Endothelial cell of umbilical vein (primary cell): Measurements from ENCODE around the gene MMP19. TPM values are rescaled to one million over a fixed set of nuclear protein-coding genes. Genes with fewer than 3 reads are reported as not detected.

Experiments used
- BruUV-seq: library from RNA; stranded (reverse); fragments of 400-500 nt; replicated peaks from 2 replicates; lab custom pipeline; 2021; lab: Mats Ljungman, UMichigan
- CTCF ChIA-PET: fragments of 300-600, 350-600 bp; sonication (Branson Sonifier 250); formaldehyde crosslinking; loops from one replicate; lab custom pipeline; 2021; ENCODE audit warnings: antibody characterized with exemption, inconsistent platforms; lab: Charles Lee
- POLR2A ChIA-PET: fragments of 300-600, 350-600 bp; sonication (Branson Sonifier 250); formaldehyde crosslinking; loops from one replicate; lab custom pipeline; 2021; ENCODE audit warnings: antibody characterized with exemption, inconsistent platforms; lab: Charles Lee
- DNase-seq: peaks from one replicate; pipeline ENCODE4 v3.0.0-alpha.2; 2011; ENCODE audit warnings: low read depth, low spot score
- FAIRE-seq: peaks from 2 replicates; lab custom pipeline; 2011; peaks lifted over from hg19 to GRCh38; lab: Jason Lieb, UNC
- H2AFZ ChIP-seq: 2 replicates; pipeline ENCODE4 v1.6.0; 2012; ENCODE audit warnings: low read depth, low read length, control low read depth, inconsistent platforms
- H3K27ac ChIP-seq: 2 replicates; pipeline ENCODE4 v1.5.1; 2011; ENCODE audit warnings: low read depth, mild to moderate bottlenecking, control low read depth, low read length, moderate library complexity; ENCODE audit not compliant: insufficient read depth
- H3K27me3 ChIP-seq, 2 experiments: 2 replicates each; pipeline versions ENCODE4 v1.6.0 to v1.6.1; 2011; ENCODE audit warnings: low read length in 2 of 2, mixed read lengths in 1 of 2; ENCODE audit not compliant: control insufficient read depth in 2 of 2, insufficient read depth in 2 of 2
- H3K36me3 ChIP-seq, 2 experiments: 2 replicates in 1 of 2; 3 replicates in 1 of 2; pipeline ENCODE4 v1.5.1; 2011; ENCODE audit warnings: low read length in 2 of 2, mild to moderate bottlenecking in 1 of 2, moderate library complexity in 1 of 2; ENCODE audit not compliant: control insufficient read depth in 2 of 2, insufficient read depth in 2 of 2; ENCODE audit errors: extremely low read depth in 1 of 2
- H3K4me1 ChIP-seq: 3 replicates; pipeline ENCODE4 v1.5.1; 2011; ENCODE audit warnings: mild to moderate bottlenecking, low read length; ENCODE audit not compliant: control insufficient read depth, insufficient read depth; ENCODE audit errors: extremely low read depth
- H3K4me2 ChIP-seq: 2 replicates; pipeline ENCODE4 v1.6.1; 2011; ENCODE audit warnings: low read length, control low read depth, mixed read lengths; ENCODE audit not compliant: insufficient read depth
- H3K4me3 ChIP-seq, 3 experiments: fragments of 200-600 bp in 1 of 3; sonication (generic), shearing (Covaris generic) in 1 of 3; replicated peaks in 1 of 3; 2 replicates each; pipeline ENCODE4 v1.5.1; 2011 to 2016; ENCODE audit warnings: control low read depth in 3 of 3, low read length in 3 of 3, mild to moderate bottlenecking in 2 of 3, inconsistent platforms in 1 of 3, low read depth in 1 of 3, moderate library complexity in 1 of 3; ENCODE audit not compliant: insufficient read depth in 1 of 3
- H3K79me2 ChIP-seq: 2 replicates; pipeline ENCODE4 v1.6.0; 2012; ENCODE audit warnings: low read length, inconsistent platforms; ENCODE audit not compliant: control insufficient read depth, insufficient read depth
- H3K9ac ChIP-seq: replicated peaks from 2 replicates; pipeline ENCODE3; 2011; ENCODE audit warnings: low read length, control low read depth; ENCODE audit not compliant: insufficient read depth; ENCODE audit errors: extremely low read depth
- H3K9me1 ChIP-seq: replicated peaks from 3 replicates; pipeline ENCODE4 v1.6.0; 2011; ENCODE audit warnings: mild to moderate bottlenecking, low read length; ENCODE audit not compliant: control insufficient read depth, insufficient read depth; ENCODE audit errors: extremely low read depth
- H3K9me3 ChIP-seq: replicated peaks from 2 replicates; pipeline ENCODE4 v1.5.1; 2012; ENCODE audit warnings: low read length, inconsistent platforms; ENCODE audit not compliant: control insufficient read depth, insufficient read depth
- H4K20me1 ChIP-seq: replicated peaks from 2 replicates; pipeline ENCODE3; 2011; ENCODE audit warnings: mild to moderate bottlenecking, low read length; ENCODE audit not compliant: control insufficient read depth, insufficient read depth; ENCODE audit errors: extremely low read depth
- CTCF ChIP-seq, 2 donors: IDR thresholded peaks; 1 replicate in 1 of 2; 2 replicates in 1 of 2; pipeline ENCODE4 v1.5.1; 2011; ENCODE audit warnings: low read length in 2 of 2, mild to moderate bottlenecking in 2 of 2, moderate library complexity in 2 of 2, control low read depth in 1 of 2, inconsistent platforms in 1 of 2, low read depth in 1 of 2; ENCODE audit not compliant: insufficient read depth in 1 of 2; ENCODE audit errors: extremely low read depth in 1 of 2
- EZH2 ChIP-seq: IDR thresholded peaks from 2 replicates; pipeline ENCODE4 v1.6.1; 2012; ENCODE audit warnings: borderline replicate concordance, low read depth, mild to moderate bottlenecking, moderate library complexity, low read length, inconsistent platforms; ENCODE audit not compliant: severe bottlenecking
- FOS ChIP-seq: IDR thresholded peaks from 2 replicates; pipeline ENCODE4 v1.6.1; 2011; ENCODE audit warnings: mild to moderate bottlenecking, low read length, moderate library complexity, borderline replicate concordance; ENCODE audit not compliant: insufficient read depth
- GATA2 ChIP-seq: IDR thresholded peaks from 2 replicates; pipeline ENCODE4 v1.7.0; 2011; ENCODE audit warnings: low read depth, mild to moderate bottlenecking, moderate library complexity, mixed read lengths, low read length; ENCODE audit not compliant: insufficient read length, insufficient read depth
- JUN ChIP-seq: IDR thresholded peaks from 2 replicates; pipeline ENCODE4 v1.6.1; 2011; ENCODE audit warnings: borderline replicate concordance, low read depth; ENCODE audit not compliant: insufficient read length, insufficient read depth
- MAX ChIP-seq: IDR thresholded peaks from 2 replicates; pipeline ENCODE4 v1.6.1; 2011; ENCODE audit not compliant: insufficient read depth, insufficient read length
- MYC ChIP-seq: IDR thresholded peaks from one replicate; pipeline ENCODE4 v1.6.1; 2011; ENCODE audit warnings: mild to moderate bottlenecking, low read depth, low read length
- POLR2A ChIP-seq: IDR thresholded peaks from 2 replicates; pipeline ENCODE4 v1.6.1; 2012; ENCODE audit warnings: low read depth, mild to moderate bottlenecking, control low read depth, low read length
- POLR2AphosphoS5 ChIP-seq: IDR thresholded peaks from 2 replicates; pipeline ENCODE4 v1.6.1; 2012; ENCODE audit warnings: low read depth, mild to moderate bottlenecking, control low read depth, low read length, moderate library complexity; ENCODE audit not compliant: insufficient read depth
- dilution Hi-C: fragments of 300-500 bp; cut with MboI; formaldehyde crosslinking; loops from one replicate; pipeline ENCODE4 v1.15.0; 2019; ENCODE audit warnings: low sequenced_read_pairs; ENCODE audit not compliant: extremely low pct_ligation_motif_present
- intact Hi-C: fragments of 100-400 bp; cut with micrococcal nuclease; formaldehyde crosslinking; loops from one replicate; pipeline ENCODE4 v1.10.0; 2022
- polyA plus RNA-seq, 4 experiments: library from polyadenylated mRNA; depleted of rRNA in 3 of 4; stranded (reverse) in 3 of 4; unstranded in 1 of 4; fragments of >200 nt; gene quantifications; 2 replicates each; pipeline versions ENCODE4 v1.2.1 to v1.2.3, GENCODE V29; 2011 to 2012; ENCODE audit warnings: missing spikeins in 1 of 4
- total RNA-seq: library from RNA; stranded (reverse); gene quantifications from 2 replicates; pipeline ENCODE4 v1.2.3, GENCODE V29; 2021

MMP19 gene
- total and polyA plus RNA-seq, 2 donors (not counting 3 experiments of a cell fraction or from before 2014, with no cell fraction given), result 0.31 to 1.6 TPM

GRCh38 chr12:55850401-55850800, 7.7 kb upstream of the MMP19 start:
- intact Hi-C loops (no loop called here), dilution Hi-C loops (no loop called here)
- no peak overlapping the region for H2AFZ ChIP-seq
- H3K4me3 ChIP-seq, result no peak overlapping the region
- TF ChIP-seq POLR2AphosphoS5 (no peak), GATA2 (no peak), FOS (no peak), MYC (no peak), JUN (no peak)
- no peak overlapping the region for H3K27ac ChIP-seq
- H3K79me2 ChIP-seq, result no peaks in the 10 kb centered on the region
- no peaks in the 10 kb centered on the region for H3K36me3 ChIP-seq
- ChIA-PET POLR2A (no interaction called here), CTCF (interaction anchor here (0.9 to 1.2 kb wide), 2 partner anchors 10 to 20 kb away, joined by 4 read pairs; no protein-coding TSS in a partner anchor)
- H4K20me1 ChIP-seq, result no peaks in the 10 kb centered on the region
- H3K9me3 ChIP-seq, result no peaks in the 10 kb centered on the region
- no peak overlapping the region for H3K9ac ChIP-seq
- H3K4me1 ChIP-seq, result peaks cover 13% of the 10 kb centered on the region
- H3K27me3 ChIP-seq, result no peaks in the 10 kb centered on the region
- no peaks in the 10 kb centered on the region for H3K9me1 ChIP-seq
- FAIRE-seq, result no peak
- H3K4me2 ChIP-seq, result no peak overlapping the region
- no TSS peak for BruUV-seq
- DNase-seq, result no peak

- FAIRE-seq (no peak), DNase-seq (no peak)
- ChIA-PET CTCF (interaction anchor here (0.6 to 1.2 kb wide), 3 partner anchors 10 to 19 kb away, joined by 4 to 5 read pairs (median 4); no protein-coding TSS in a partner anchor), POLR2A (interaction anchor here (0.7 kb wide), 1 partner anchor 80 kb away, joined by 9 read pairs; no protein-coding TSS in a partner anchor)
- Histone ChIP-seq H3K79me2 (no peaks in the 10 kb centered on the region), H3K27me3 (no peaks in the 10 kb centered on the region), H4K20me1 (no peaks in the 10 kb centered on the region), H3K27ac (no peak overlapping the region), H3K36me3 (no peaks in the 10 kb centered on the region), H3K9ac (no peak overlapping the region), H2AFZ (no peak overlapping the region), H3K9me3 (no peaks in the 10 kb centered on the region), H3K4me3 (no peak overlapping the region), H3K9me1 (no peaks in the 10 kb centered on the region), H3K4me1 (peaks cover 13% of the 10 kb centered on the region), H3K4me2 (no peak overlapping the region)
- TF ChIP-seq GATA2 (no peak), MYC (no peak), POLR2A (no peak), POLR2AphosphoS5 (no peak), CTCF (IDR thresholded peaks at IDR 0.05; ENCODE audit: extremely low read depth in 1 of 2, insufficient read depth in 1 of 2, low read depth in 1 of 2, low read length in 2 of 2) (no peak), FOS (no peak), MAX (no peak), JUN (no peak), EZH2 (no peak)
- intact Hi-C loops (no loop called here), dilution Hi-C loops (no loop called here)
- no TSS peak for BruUV-seq
Observed at GRCh38 chr12:55849616-55850343, 7.0 kb upstream of the MMP19 start.
